T-helper 2 cell (primary cell): ENCODE data around the gene TOGARAM2.

Experiments
- DNase-seq, 5 experiments: peaks; one replicate each; pipeline versions ENCODE4 v3.0.0 to v3.0.0-alpha.2; 2012 to 2022

The TOGARAM2 gene

GRCh38 chr2:29023188-29023587, 42.1 kb downstream of the TOGARAM2 start:
- no peak for DNase-seq

GRCh38 chr2:29024882-29025430, 43.9 kb downstream of the TOGARAM2 start:
- DNase-seq = no peak

GRCh38 chr2:29025711-29026110, 44.6 kb downstream of the TOGARAM2 start:
- no peak for DNase-seq

- DNase-seq = no peak
Observed at GRCh38 chr2:29031046-29031445, 49.9 kb downstream of the TOGARAM2 start.

GRCh38 chr2:29032189-29032588, 51.1 kb downstream of the TOGARAM2 start:
- DNase-seq = no peak

- no peak for DNase-seq
Observed at GRCh38 chr2:29033172-29033571, 52.1 kb downstream of the TOGARAM2 start.

- no peak for DNase-seq
Observed at GRCh38 chr2:29033656-29034055, 52.6 kb downstream of the TOGARAM2 start.

GRCh38 chr2:29035016-29035745, 54.1 kb downstream of the TOGARAM2 start:
- DNase-seq = peak in 1 of 5 experiments; percentile 16

GRCh38 chr2:29039718-29040480, 58.8 kb downstream of the TOGARAM2 start:
- no peak for DNase-seq

GRCh38 chr2:29040552-29040951, 59.5 kb downstream of the TOGARAM2 start:
- no peak for DNase-seq

GRCh38 chr2:29041161-29041660, 60.1 kb downstream of the TOGARAM2 start:
- no peak for DNase-seq

GRCh38 chr2:29042561-29043075, 61.5 kb downstream of the TOGARAM2 start:
- no peak for DNase-seq

GRCh38 chr2:29044459-29044858, 63.4 kb downstream of the TOGARAM2 start:
- DNase-seq = peak in 1 of 5 experiments; percentile 23

GRCh38 chr2:29046321-29046720, 65.2 kb downstream of the TOGARAM2 start:
- no peak for DNase-seq

- no peak for DNase-seq
Observed at GRCh38 chr2:29047083-29047845, 66.2 kb downstream of the TOGARAM2 start.

- no peak for DNase-seq
Observed at GRCh38 chr2:29050591-29050990, 69.5 kb downstream of the TOGARAM2 start.

GRCh38 chr2:29051730-29052129, 70.6 kb downstream of the TOGARAM2 start:
- no peak for DNase-seq

- no peak for DNase-seq
Observed at GRCh38 chr2:29052807-29053206, 71.7 kb downstream of the TOGARAM2 start.

GRCh38 chr2:29053223-29053622, 72.1 kb downstream of the TOGARAM2 start:
- no peak for DNase-seq

- DNase-seq = no peak
Observed at GRCh38 chr2:29053670-29054400, 72.7 kb downstream of the TOGARAM2 start.

- no peak for DNase-seq
Observed at GRCh38 chr2:29054430-29054829, 73.3 kb downstream of the TOGARAM2 start.

- no peak for DNase-seq
Observed at GRCh38 chr2:29055601-29056000, 74.5 kb downstream of the TOGARAM2 start.
